ENCODE data around the gene ATP11B.
"Not testable (repeated sequence)": the region's sequence is repeated elsewhere in the genome, so short reads cannot be mapped to it uniquely, and the experiment has no call there.

ATP11B gene

GRCh38 chr3:182814419-182815062 lies 21.2 kb downstream of the ATP11B start:
- no peak overlapping the region for H3K4me3 ChIP-seq (ENCODE audit: low read length)
- TF ChIP-seq CTCF (conservative IDR thresholded peaks at IDR 0.05; ENCODE audit: low read length): no peak
- DNase-seq (ENCODE audit: low read depth): no peak

- no peak for TF ChIP-seq CTCF (conservative IDR thresholded peaks at IDR 0.05; ENCODE audit: low read length)
- H3K4me3 ChIP-seq (ENCODE audit: low read length): no peak overlapping the region
- no peak for DNase-seq (ENCODE audit: low read depth)
Measured at GRCh38 chr3:182816181-182816580, 22.9 kb downstream of the ATP11B start.

GRCh38 chr3:182818296-182818978 lies 25.1 kb downstream of the ATP11B start:
- DNase-seq (ENCODE audit: low read depth): peak; percentile 5
- no peak for TF ChIP-seq CTCF (conservative IDR thresholded peaks at IDR 0.05; ENCODE audit: low read length)
- no peak overlapping the region for H3K4me3 ChIP-seq (ENCODE audit: low read length)

- no peak overlapping the region for H3K4me3 ChIP-seq (ENCODE audit: low read length)
- DNase-seq (ENCODE audit: low read depth): no peak
- no peak for TF ChIP-seq CTCF (conservative IDR thresholded peaks at IDR 0.05; ENCODE audit: low read length)
Measured at GRCh38 chr3:182821221-182821981, 28.1 kb downstream of the ATP11B start.

GRCh38 chr3:182822260-182822659 lies 29.0 kb downstream of the ATP11B start:
- not testable (repeated sequence) for H3K4me3 ChIP-seq (ENCODE audit: low read length); DNase-seq (ENCODE audit: low read depth)

GRCh38 chr3:182824957-182825356 lies 31.7 kb downstream of the ATP11B start:
- no peak for TF ChIP-seq CTCF (conservative IDR thresholded peaks at IDR 0.05; ENCODE audit: low read length)
- no peak overlapping the region for H3K4me3 ChIP-seq (ENCODE audit: low read length)
- DNase-seq (ENCODE audit: low read depth): no peak

- no peak for TF ChIP-seq CTCF (conservative IDR thresholded peaks at IDR 0.05; ENCODE audit: low read length)
- no peak overlapping the region for H3K4me3 ChIP-seq (ENCODE audit: low read length)
- no peak for DNase-seq (ENCODE audit: low read depth)
Measured at GRCh38 chr3:182829761-182830405, 36.6 kb downstream of the ATP11B start.
